H9 (cell line): ENCODE measurements around the gene IL12RB1. TPM values are rescaled to one million over a fixed set of nuclear protein-coding genes. Genes with fewer than 3 reads are reported as not detected.
A peak's percentile ranks its signal among the peaks of the same experiment; 100 is the strongest.

Experiments used
- DNase-seq: peaks from one replicate; pipeline ENCODE4 v3.0.0-alpha.2; 2017
- H2AFZ ChIP-seq: one replicate; pipeline ENCODE4 v1.6.1; 2013; ENCODE audit warnings: mild to moderate bottlenecking, low read length, control low read depth, moderate library complexity
- H2AK5ac ChIP-seq: 2 replicates; pipeline ENCODE4 v1.6.1; 2013; ENCODE audit warnings: low read length, control low read depth, mixed read lengths; ENCODE audit not compliant: insufficient read length
- H2BK120ac ChIP-seq: one replicate; pipeline ENCODE4 v1.6.1; 2013; ENCODE audit warnings: low read depth, mild to moderate bottlenecking, low read length, control low read depth, inconsistent platforms; ENCODE audit not compliant: poor library complexity, severe bottlenecking
- H2BK12ac ChIP-seq: 2 replicates; pipeline ENCODE4 v1.6.1; 2013; ENCODE audit warnings: low read length, control low read depth, mixed read lengths, low read depth; ENCODE audit not compliant: insufficient read length
- H2BK15ac ChIP-seq: 2 replicates; pipeline ENCODE4 v1.6.1; 2013; ENCODE audit warnings: low read depth, low read length, control low read depth
- H2BK20ac ChIP-seq: one replicate; pipeline ENCODE4 v1.6.1; 2013; ENCODE audit warnings: low read depth, mild to moderate bottlenecking, low read length, control low read depth, inconsistent platforms; ENCODE audit not compliant: poor library complexity, severe bottlenecking
- H2BK5ac ChIP-seq: 2 replicates; pipeline ENCODE4 v1.6.1; 2013; ENCODE audit warnings: low read length, control low read depth, mixed read lengths; ENCODE audit not compliant: insufficient read length
- H3K14ac ChIP-seq: 2 replicates; pipeline ENCODE4 v1.6.1; 2013; ENCODE audit warnings: low read length, control low read depth; ENCODE audit not compliant: insufficient read depth
- H3K18ac ChIP-seq: 2 replicates; pipeline ENCODE4 v1.6.1; 2013; ENCODE audit warnings: low read depth, mild to moderate bottlenecking, mixed read lengths, low read length, control low read depth; ENCODE audit not compliant: insufficient read length
- H3K23ac ChIP-seq: 2 replicates; pipeline ENCODE4 v1.6.1; 2013; ENCODE audit warnings: low read length, control low read depth, mixed read lengths, low read depth; ENCODE audit not compliant: insufficient read length
- H3K23me2 ChIP-seq: 2 replicates; pipeline ENCODE4 v1.6.1; 2013; ENCODE audit warnings: low read depth, mild to moderate bottlenecking, mixed read lengths, low read length, control low read depth; ENCODE audit not compliant: insufficient read length, poor library complexity, severe bottlenecking
- H3K27ac ChIP-seq: 2 replicates; pipeline ENCODE4 v1.5.1; 2013; ENCODE audit warnings: low read length, control low read depth, mixed read lengths, low read depth; ENCODE audit not compliant: insufficient read length
- H3K27me3 ChIP-seq: 2 replicates; pipeline ENCODE4 v1.6.1; 2013; ENCODE audit warnings: low read length, control low read depth, inconsistent platforms; ENCODE audit not compliant: insufficient read depth
- H3K4ac ChIP-seq: 2 replicates; pipeline ENCODE4 v1.6.1; 2013; ENCODE audit warnings: low read depth, mild to moderate bottlenecking, control low read depth, inconsistent platforms, low read length, moderate library complexity
- H3K4me1 ChIP-seq: 2 replicates; pipeline ENCODE4 v1.6.1; 2013; ENCODE audit warnings: low read length, control low read depth, inconsistent platforms; ENCODE audit not compliant: insufficient read depth
- H3K4me2 ChIP-seq: 2 replicates; pipeline ENCODE4 v1.6.1; 2013; ENCODE audit warnings: low read length, control low read depth, mixed read lengths; ENCODE audit not compliant: insufficient read length, insufficient read depth
- H3K56ac ChIP-seq: 2 replicates; pipeline ENCODE4 v1.6.1; 2013; ENCODE audit warnings: low read depth, mild to moderate bottlenecking, mixed read lengths, low read length, control low read depth; ENCODE audit not compliant: insufficient read length
- H3K79me1 ChIP-seq: 2 replicates; pipeline ENCODE4 v1.6.1; 2013; ENCODE audit warnings: low read depth, mild to moderate bottlenecking, moderate library complexity, low read length, control low read depth, inconsistent platforms; ENCODE audit not compliant: insufficient read depth, poor library complexity, severe bottlenecking
- H3K79me2 ChIP-seq: 2 replicates; pipeline ENCODE4 v1.6.1; 2013; ENCODE audit warnings: low read length, control low read depth, inconsistent platforms; ENCODE audit not compliant: insufficient read depth
- H3K9ac ChIP-seq: 2 replicates; pipeline ENCODE4 v1.6.1; 2013; ENCODE audit warnings: low read length, control low read depth, mixed read lengths; ENCODE audit not compliant: insufficient read length; ENCODE audit errors: extremely low read depth
- H3K9me3 ChIP-seq: one replicate; pipeline ENCODE4 v1.6.1; 2013; ENCODE audit warnings: low read depth, low read length, inconsistent platforms; ENCODE audit not compliant: control insufficient read depth
- H3T11ph ChIP-seq: one replicate; pipeline ENCODE4 v1.6.1; 2013; ENCODE audit warnings: mild to moderate bottlenecking, low read length, control low read depth, inconsistent platforms
- H4K20me1 ChIP-seq: one replicate; pipeline ENCODE4 v1.6.1; 2013; ENCODE audit not compliant: control insufficient read depth, insufficient read length, insufficient read depth
- H4K5ac ChIP-seq: 2 replicates; pipeline ENCODE4 v1.6.1; 2013; ENCODE audit warnings: low read depth, mild to moderate bottlenecking, mixed read lengths, low read length, control low read depth; ENCODE audit not compliant: insufficient read length
- H4K8ac ChIP-seq: replicated peaks from 2 replicates; pipeline ENCODE4 v1.6.1; 2013; ENCODE audit warnings: low read length, control low read depth, mixed read lengths, low read depth; ENCODE audit not compliant: insufficient read length
- H4K91ac ChIP-seq: 2 replicates; pipeline ENCODE4 v1.6.1; 2013; ENCODE audit warnings: low read depth, mild to moderate bottlenecking, moderate library complexity, mixed read lengths, low read length, control low read depth; ENCODE audit not compliant: insufficient read length
- H3K27ac Mint-ChIP-seq, 3 experiments: 2 replicates in 2 of 3; 3 replicates in 1 of 3; pipeline ENCODE4 v1.8.0; 2020 to 2021; ENCODE audit warnings: mixed read lengths in 3 of 3, mild to moderate bottlenecking in 1 of 3, moderate library complexity in 1 of 3
- H3K27me3 Mint-ChIP-seq: 2 replicates; pipeline ENCODE4 v1.8.0; 2021; ENCODE audit warnings: low read depth, mild to moderate bottlenecking, moderate library complexity, mixed read lengths
- H3K36me3 Mint-ChIP-seq, 3 experiments: 2 replicates in 2 of 3; 3 replicates in 1 of 3; pipeline ENCODE4 v1.8.0; 2020 to 2021; ENCODE audit warnings: low read depth in 3 of 3, mixed read lengths in 3 of 3; ENCODE audit not compliant: insufficient read depth in 1 of 3
- H3K4me1 Mint-ChIP-seq, 2 experiments: 2 replicates each; pipeline ENCODE4 v1.8.0; 2020; ENCODE audit warnings: mixed read lengths in 2 of 2
- H3K4me3 Mint-ChIP-seq, 2 experiments: 2 replicates in 1 of 2; 3 replicates in 1 of 2; pipeline ENCODE4 v1.8.0; 2020 to 2021; ENCODE audit warnings: mild to moderate bottlenecking in 2 of 2, mixed read lengths in 2 of 2, moderate library complexity in 1 of 2
- H3K9me3 Mint-ChIP-seq, 2 experiments: 2 replicates in 1 of 2; 3 replicates in 1 of 2; pipeline ENCODE4 v1.8.0; 2020; ENCODE audit warnings: mild to moderate bottlenecking in 2 of 2, mixed read lengths in 2 of 2, moderate library complexity in 1 of 2
- CTCF ChIP-seq: fragments of 200-600 bp; sonication (generic); conservative IDR thresholded peaks from 3 replicates; pipeline ENCODE4 v1.8.0; 2021; ENCODE audit warnings: antibody characterized with exemption, mild to moderate bottlenecking
- WGBS: extraction: QIAGEN DNeasy Blood & Tissue Kit; methylation state at CpG from one replicate; pipeline ENCODE4 v1.1.7; 2013; ENCODE audit warnings: missing lambda C conversion rate, low lambda C conversion rate, mixed read lengths; ENCODE audit not compliant: insufficient read length; ENCODE audit errors: extremely low coverage; 5-methylcytosine and 5-hydroxymethylcytosine counted together
- total RNA-seq: library from RNA; stranded (reverse); gene quantifications from 2 replicates; pipeline ENCODE4 v1.2.1, GENCODE V29; 2021

Gene IL12RB1
- total RNA-seq, 1 experiment from 2014 or later = not detected

GRCh38 chr19:18119717-18120105 is 33.0 kb upstream of the IL12RB1 start:
- no peak for DNase-seq
- H4K8ac ChIP-seq = no peak overlapping the region
- H3K4ac ChIP-seq = no peak overlapping the region
- H3T11ph ChIP-seq = no peak overlapping the region
- no peak overlapping the region; the same call in 1 of the 2 replicates for H3K14ac ChIP-seq
- H3K9me3 Mint-ChIP-seq = no peaks in the 10 kb centered on the region; a peak in 1 of 5 replicates
- no peak overlapping the region for H3K27ac ChIP-seq
- no CpG with 5 or more reads among the region's 14 CpGs for WGBS
- no peak overlapping the region for H2AFZ ChIP-seq
- H4K5ac ChIP-seq = no peak overlapping the region
- no peak overlapping the region for H2BK15ac ChIP-seq
- H3K79me2 ChIP-seq = no peaks in the 10 kb centered on the region
- H3K27ac Mint-ChIP-seq = peak overlapping the region in 2 of 3 experiments; percentile 28 to 53; a peak in 3 of 7 replicates
- H3K18ac ChIP-seq = no peak overlapping the region
- no peak overlapping the region for H2BK5ac ChIP-seq
- no peak overlapping the region for H3K9ac ChIP-seq
- peaks cover 4 to 14% (median 12%) of the 10 kb centered on the region in 3 experiments; a peak in 6 of 7 replicates for H3K36me3 Mint-ChIP-seq
- H2BK120ac ChIP-seq = no peak overlapping the region
- no peak for TF ChIP-seq CTCF
- peaks cover 4% of the 10 kb centered on the region for H4K20me1 ChIP-seq
- peaks cover 3% of the 10 kb centered on the region for H3K23me2 ChIP-seq
- no peaks in the 10 kb centered on the region; the same call in 1 of the 2 replicates for H3K4me1 ChIP-seq
- no peaks in the 10 kb centered on the region for H3K27me3 ChIP-seq
- H2AK5ac ChIP-seq = no peak overlapping the region
- no peak overlapping the region for H2BK12ac ChIP-seq
- H3K23ac ChIP-seq = no peak overlapping the region
- H3K9me3 ChIP-seq = no peaks in the 10 kb centered on the region
- H3K27me3 Mint-ChIP-seq = peaks cover 4% of the 10 kb centered on the region; the same call in 1 of the 2 replicates
- peaks cover 24 to 29% of the 10 kb centered on the region in 2 experiments for H3K4me1 Mint-ChIP-seq
- H3K4me3 Mint-ChIP-seq = peak overlapping the region; percentile 25 to 77; a peak in 4 of 5 replicates
- no peak overlapping the region for H2BK20ac ChIP-seq
- no peak overlapping the region for H4K91ac ChIP-seq
- no peak overlapping the region for H3K56ac ChIP-seq
- H3K4me2 ChIP-seq = no peak overlapping the region
- no peaks in the 10 kb centered on the region for H3K79me1 ChIP-seq
